ENCODE measurements around the gene LFNG.

LFNG gene

GRCh38 chr7:2483494-2483893 lies 36.1 kb upstream of the LFNG start:
- H4K20me1 ChIP-seq (ENCODE audit: insufficient read depth, low read length), result no peaks in the 10 kb centered on the region
- no peaks in the 10 kb centered on the region for H3K9me2 ChIP-seq (ENCODE audit: low read depth, low read length)
- H3K79me2 ChIP-seq (ENCODE audit: insufficient read depth, low read length), result no peaks in the 10 kb centered on the region
- H3F3A ChIP-seq (ENCODE audit: insufficient read depth, low read length), result no peaks in the 10 kb centered on the region
- no peaks in the 10 kb centered on the region for H3K4me1 ChIP-seq (ENCODE audit: insufficient read depth, low read length, severe bottlenecking)
- H3K4me2 ChIP-seq (ENCODE audit: low read length), result no peak overlapping the region
- no peaks in the 10 kb centered on the region for H3K9me3 ChIP-seq (ENCODE audit: low read length)
- H3K27ac ChIP-seq (ENCODE audit: low read depth, low read length, poor library complexity, severe bottlenecking), result no peak overlapping the region
- H3K27me3 ChIP-seq (ENCODE audit: insufficient read depth, low read length), result peaks cover 16% of the 10 kb centered on the region; the same call in 1 of the 2 replicates
- no peak for TF ChIP-seq CTCF (IDR thresholded peaks at IDR 0.05; ENCODE audit: low read length)
- TF ChIP-seq EZH2 (IDR thresholded peaks at IDR 0.05; ENCODE audit: borderline replicate concordance, low read length), result no peak
- no peak overlapping the region for H3K4me3 ChIP-seq (ENCODE audit: low read depth, low read length, poor library complexity, severe bottlenecking)
- H3K9ac ChIP-seq (ENCODE audit: low read length), result no peak overlapping the region
- H3K36me3 ChIP-seq (ENCODE audit: insufficient read depth, low read length), result no peaks in the 10 kb centered on the region
- no peak overlapping the region for H2AFZ ChIP-seq (ENCODE audit: low read length)

- Histone ChIP-seq H2AFZ (ENCODE audit: low read length) (no peak overlapping the region), H3K4me3 (ENCODE audit: low read depth, low read length, poor library complexity, severe bottlenecking) (no peak overlapping the region), H3K79me2 (ENCODE audit: insufficient read depth, low read length) (no peaks in the 10 kb centered on the region), H3K9ac (ENCODE audit: low read length) (no peak overlapping the region), H3K9me3 (ENCODE audit: low read length) (no peaks in the 10 kb centered on the region), H3K27ac (ENCODE audit: low read depth, low read length, poor library complexity, severe bottlenecking) (no peak overlapping the region), H3K4me1 (ENCODE audit: insufficient read depth, low read length, severe bottlenecking) (no peaks in the 10 kb centered on the region), H3F3A (ENCODE audit: insufficient read depth, low read length) (no peaks in the 10 kb centered on the region), H3K4me2 (ENCODE audit: low read length) (no peak overlapping the region), H3K27me3 (ENCODE audit: insufficient read depth, low read length) (peaks cover 15% of the 10 kb centered on the region; the same call in 1 of the 2 replicates), H3K9me2 (ENCODE audit: low read depth, low read length) (no peaks in the 10 kb centered on the region), H4K20me1 (ENCODE audit: insufficient read depth, low read length) (no peaks in the 10 kb centered on the region), H3K36me3 (ENCODE audit: insufficient read depth, low read length) (no peaks in the 10 kb centered on the region)
- TF ChIP-seq CTCF (IDR thresholded peaks at IDR 0.05; ENCODE audit: low read length) (no peak), EZH2 (IDR thresholded peaks at IDR 0.05; ENCODE audit: borderline replicate concordance, low read length) (no peak)
These were observed 34.7 kb upstream of the LFNG start for GRCh38 chr7:2484868-2485267.

GRCh38 chr7:2487586-2488271 lies 31.8 kb upstream of the LFNG start:
- Histone ChIP-seq H3K27me3 (ENCODE audit: insufficient read depth, low read length) (peaks cover 9% of the 10 kb centered on the region; the same call in 1 of the 2 replicates), H3K9me3 (ENCODE audit: low read length) (no peaks in the 10 kb centered on the region), H3K9ac (ENCODE audit: low read length) (no peak overlapping the region), H3K4me1 (ENCODE audit: insufficient read depth, low read length, severe bottlenecking) (no peaks in the 10 kb centered on the region), H3K4me3 (ENCODE audit: low read depth, low read length, poor library complexity, severe bottlenecking) (no peak overlapping the region), H4K20me1 (ENCODE audit: insufficient read depth, low read length) (no peaks in the 10 kb centered on the region), H3K9me2 (ENCODE audit: low read depth, low read length) (no peaks in the 10 kb centered on the region), H3F3A (ENCODE audit: insufficient read depth, low read length) (no peaks in the 10 kb centered on the region), H2AFZ (ENCODE audit: low read length) (no peak overlapping the region), H3K4me2 (ENCODE audit: low read length) (no peak overlapping the region), H3K27ac (ENCODE audit: low read depth, low read length, poor library complexity, severe bottlenecking) (no peak overlapping the region), H3K36me3 (ENCODE audit: insufficient read depth, low read length) (no peaks in the 10 kb centered on the region), H3K79me2 (ENCODE audit: insufficient read depth, low read length) (no peaks in the 10 kb centered on the region)
- TF ChIP-seq EZH2 (IDR thresholded peaks at IDR 0.05; ENCODE audit: borderline replicate concordance, low read length), result no peak
- no peak for TF ChIP-seq CTCF (IDR thresholded peaks at IDR 0.05; ENCODE audit: low read length)
